ENCODE measurements around the gene RNU4-1.

Gene RNU4-1

DNA sequence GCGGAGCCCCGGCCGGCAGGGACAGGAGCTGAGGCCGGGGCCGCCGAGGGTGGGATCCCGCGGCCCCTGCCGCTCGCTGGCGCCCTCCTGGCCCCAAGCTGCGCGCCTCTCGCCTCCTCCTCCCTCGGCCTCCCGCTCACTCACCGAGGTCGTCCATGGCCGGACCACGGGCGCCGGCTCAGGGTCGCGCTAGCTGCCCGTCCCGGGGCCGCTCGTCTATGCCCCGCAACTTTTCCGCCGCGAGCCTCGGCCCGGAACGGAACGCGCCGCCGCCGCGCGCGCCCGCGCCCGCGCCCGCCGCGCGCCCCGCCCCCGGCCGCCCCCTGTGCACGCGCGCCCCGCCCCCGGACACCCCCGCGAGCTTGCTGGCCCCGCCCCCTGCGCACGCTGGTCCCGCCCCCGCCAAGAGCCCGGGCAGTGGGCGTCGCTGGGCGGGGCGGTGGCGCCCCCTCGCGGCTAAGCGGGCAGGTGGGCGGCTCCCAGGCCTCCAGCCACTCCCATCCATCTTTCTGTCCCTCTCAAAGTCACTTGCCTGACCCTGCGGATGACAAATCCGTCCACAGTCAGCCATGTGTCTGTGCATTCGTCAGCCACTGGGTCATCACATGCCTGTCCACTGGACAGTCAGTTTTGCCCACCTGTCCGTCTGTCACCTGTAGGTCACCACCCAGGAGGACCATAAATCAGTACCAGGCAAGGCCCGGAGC lies 27.4 kb downstream of the RNU4-1 start, which contains the start of gene PXN (continued):
- TF ChIP-seq, protein P1, sequence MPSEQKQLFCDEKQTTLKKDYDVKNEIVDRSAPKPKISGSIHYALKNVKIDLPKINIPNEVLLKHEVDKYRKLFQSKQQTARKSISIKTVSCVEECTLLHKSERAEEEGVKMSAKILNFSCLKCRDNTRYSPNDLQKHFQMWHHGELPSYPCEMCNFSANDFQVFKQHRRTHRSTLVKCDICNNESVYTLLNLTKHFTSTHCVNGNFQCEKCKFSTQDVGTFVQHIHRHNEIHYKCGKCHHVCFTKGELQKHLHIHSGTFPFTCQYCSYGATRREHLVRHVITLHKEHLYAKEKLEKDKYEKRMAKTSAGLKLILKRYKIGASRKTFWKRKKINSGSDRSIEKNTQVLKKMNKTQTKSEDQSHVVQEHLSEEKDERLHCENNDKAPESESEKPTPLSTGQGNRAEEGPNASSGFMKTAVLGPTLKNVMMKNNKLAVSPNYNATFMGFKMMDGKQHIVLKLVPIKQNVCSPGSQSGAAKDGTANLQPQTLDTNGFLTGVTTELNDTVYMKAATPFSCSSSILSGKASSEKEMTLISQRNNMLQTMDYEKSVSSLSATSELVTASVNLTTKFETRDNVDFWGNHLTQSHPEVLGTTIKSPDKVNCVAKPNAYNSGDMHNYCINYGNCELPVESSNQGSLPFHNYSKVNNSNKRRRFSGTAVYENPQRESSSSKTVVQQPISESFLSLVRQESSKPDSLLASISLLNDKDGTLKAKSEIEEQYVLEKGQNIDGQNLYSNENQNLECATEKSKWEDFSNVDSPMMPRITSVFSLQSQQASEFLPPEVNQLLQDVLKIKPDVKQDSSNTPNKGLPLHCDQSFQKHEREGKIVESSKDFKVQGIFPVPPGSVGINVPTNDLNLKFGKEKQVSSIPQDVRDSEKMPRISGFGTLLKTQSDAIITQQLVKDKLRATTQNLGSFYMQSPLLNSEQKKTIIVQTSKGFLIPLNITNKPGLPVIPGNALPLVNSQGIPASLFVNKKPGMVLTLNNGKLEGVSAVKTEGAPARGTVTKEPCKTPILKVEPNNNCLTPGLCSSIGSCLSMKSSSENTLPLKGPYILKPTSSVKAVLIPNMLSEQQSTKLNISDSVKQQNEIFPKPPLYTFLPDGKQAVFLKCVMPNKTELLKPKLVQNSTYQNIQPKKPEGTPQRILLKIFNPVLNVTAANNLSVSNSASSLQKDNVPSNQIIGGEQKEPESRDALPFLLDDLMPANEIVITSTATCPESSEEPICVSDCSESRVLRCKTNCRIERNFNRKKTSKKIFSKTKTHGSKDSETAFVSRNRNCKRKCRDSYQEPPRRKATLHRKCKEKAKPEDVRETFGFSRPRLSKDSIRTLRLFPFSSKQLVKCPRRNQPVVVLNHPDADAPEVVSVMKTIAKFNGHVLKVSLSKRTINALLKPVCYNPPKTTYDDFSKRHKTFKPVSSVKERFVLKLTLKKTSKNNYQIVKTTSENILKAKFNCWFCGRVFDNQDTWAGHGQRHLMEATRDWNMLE (tag by site-specific recombination; conservative IDR thresholded peaks at IDR 0.05; ENCODE audit: low read depth) = no peak
- TF ChIP-seq WT1 (tag by site-specific recombination; IDR thresholded peaks at IDR 0.05) (no peak), KLF10 (tag by site-specific recombination; IDR thresholded peaks at IDR 0.05) (0 out of 2 replicates have a peak, but pooled peaks have one; percentile 60), ZNF214 (tag by site-specific recombination; IDR thresholded peaks at IDR 0.05; ENCODE audit: borderline replicate concordance) (no peak), GLI2 (tag by site-specific recombination; IDR thresholded peaks at IDR 0.05; ENCODE audit: borderline replicate concordance, low read depth) (no peak), ZNF292 (tag by site-specific recombination; IDR thresholded peaks at IDR 0.05; ENCODE audit: borderline replicate concordance, low read depth) (no peak), ZNF112 (tag by site-specific recombination; IDR thresholded peaks at IDR 0.05) (no peak), ZNF24 (tag by site-specific recombination; IDR thresholded peaks at IDR 0.05) (no peak), SCRT1 (tag by site-specific recombination; IDR thresholded peaks at IDR 0.05; ENCODE audit: borderline replicate concordance) (peak; percentile 85), ZFHX2 (tag by site-specific recombination; conservative IDR thresholded peaks at IDR 0.05) (peak; percentile 91), ZNF157 (tag by site-specific recombination; IDR thresholded peaks at IDR 0.05) (no peak), BCL11A (tag by site-specific recombination; IDR thresholded peaks at IDR 0.05; ENCODE audit: low read depth) (no peak), ZBTB48 (tag by site-specific recombination; IDR thresholded peaks at IDR 0.05) (no peak; the same call in 1 of the 2 replicates), ZNF830 (tag by site-specific recombination; IDR thresholded peaks at IDR 0.05; ENCODE audit: low read depth) (no peak), ZNF654 (tag by site-specific recombination; IDR thresholded peaks at IDR 0.05; ENCODE audit: low read depth) (peak; percentile 54), ZNF114 (tag by site-specific recombination; IDR thresholded peaks at IDR 0.05) (no peak), ZNF530 (tag by site-specific recombination; IDR thresholded peaks at IDR 0.05; ENCODE audit: low read depth) (no peak), ZBTB17 (tag by site-specific recombination; IDR thresholded peaks at IDR 0.05) (peak; percentile 34; the same call in 1 of the 2 replicates), KLF1 (tag by site-specific recombination; IDR thresholded peaks at IDR 0.05) (peak; percentile 67), ZNF274 (IDR thresholded peaks at IDR 0.05; ENCODE audit: low read length) (no peak), ZNF274 (tag by site-specific recombination; IDR thresholded peaks at IDR 0.05; ENCODE audit: borderline replicate concordance) (no peak), ZFP69B (tag by site-specific recombination; IDR thresholded peaks at IDR 0.05) (no peak), ZNF776 (tag by site-specific recombination; IDR thresholded peaks at IDR 0.05; ENCODE audit: borderline replicate concordance) (no peak), ZBTB20 (tag by site-specific recombination; IDR thresholded peaks at IDR 0.05) (peak; percentile 94), ZNF514 (tag by site-specific recombination; IDR thresholded peaks at IDR 0.05) (no peak), SP7 (tag by site-specific recombination; IDR thresholded peaks at IDR 0.05) (no peak; the same call in 1 of the 2 replicates), ZXDB (tag by site-specific recombination; IDR thresholded peaks at IDR 0.05) (no peak), KLF8 (tag by site-specific recombination; IDR thresholded peaks at IDR 0.05) (peak; percentile 51; the same call in 1 of the 2 replicates), ZBTB8A (tag by site-specific recombination; IDR thresholded peaks at IDR 0.05) (no peak), ZNF211 (tag by site-specific recombination; IDR thresholded peaks at IDR 0.05; ENCODE audit: low read depth) (no peak), ZNF529 (tag by site-specific recombination; IDR thresholded peaks at IDR 0.05; ENCODE audit: insufficient replicate concordance) (no peak), HOXC10 (CRISPR knock-in tag; IDR thresholded peaks at IDR 0.05) (no peak)
- TF ChIP-seq, protein P2, sequence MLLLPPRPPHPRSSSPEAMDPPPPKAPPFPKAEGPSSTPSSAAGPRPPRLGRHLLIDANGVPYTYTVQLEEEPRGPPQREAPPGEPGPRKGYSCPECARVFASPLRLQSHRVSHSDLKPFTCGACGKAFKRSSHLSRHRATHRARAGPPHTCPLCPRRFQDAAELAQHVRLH (tag by site-specific recombination; IDR thresholded peaks at IDR 0.05) = no peak
- TF ChIP-seq, protein P3, sequence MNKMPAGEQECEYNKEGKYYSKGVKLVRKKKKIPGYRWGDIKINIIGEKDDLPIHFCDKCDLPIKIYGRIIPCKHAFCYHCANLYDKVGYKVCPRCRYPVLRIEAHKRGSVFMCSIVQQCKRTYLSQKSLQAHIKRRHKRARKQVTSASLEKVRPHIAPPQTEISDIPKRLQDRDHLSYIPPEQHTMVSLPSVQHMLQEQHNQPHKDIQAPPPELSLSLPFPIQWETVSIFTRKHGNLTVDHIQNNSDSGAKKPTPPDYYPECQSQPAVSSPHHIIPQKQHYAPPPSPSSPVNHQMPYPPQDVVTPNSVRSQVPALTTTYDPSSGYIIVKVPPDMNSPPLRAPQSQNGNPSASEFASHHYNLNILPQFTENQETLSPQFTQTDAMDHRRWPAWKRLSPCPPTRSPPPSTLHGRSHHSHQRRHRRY (tag by site-specific recombination; IDR thresholded peaks at IDR 0.05) = no peak
- TF ChIP-seq, protein P4, sequence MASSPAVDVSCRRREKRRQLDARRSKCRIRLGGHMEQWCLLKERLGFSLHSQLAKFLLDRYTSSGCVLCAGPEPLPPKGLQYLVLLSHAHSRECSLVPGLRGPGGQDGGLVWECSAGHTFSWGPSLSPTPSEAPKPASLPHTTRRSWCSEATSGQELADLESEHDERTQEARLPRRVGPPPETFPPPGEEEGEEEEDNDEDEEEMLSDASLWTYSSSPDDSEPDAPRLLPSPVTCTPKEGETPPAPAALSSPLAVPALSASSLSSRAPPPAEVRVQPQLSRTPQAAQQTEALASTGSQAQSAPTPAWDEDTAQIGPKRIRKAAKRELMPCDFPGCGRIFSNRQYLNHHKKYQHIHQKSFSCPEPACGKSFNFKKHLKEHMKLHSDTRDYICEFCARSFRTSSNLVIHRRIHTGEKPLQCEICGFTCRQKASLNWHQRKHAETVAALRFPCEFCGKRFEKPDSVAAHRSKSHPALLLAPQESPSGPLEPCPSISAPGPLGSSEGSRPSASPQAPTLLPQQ (tag by site-specific recombination; IDR thresholded peaks at IDR 0.05) = no peak
